Hepatic stellate cell (primary cell): ENCODE data around the gene NUDT11.
"Not testable (repeated sequence)": the region's sequence is repeated elsewhere in the genome, so short reads cannot be mapped to it uniquely, and the experiment has no call there.

Experiments
- DNase-seq: peaks from one replicate; pipeline ENCODE4 v3.0.0; 2011; ENCODE audit warnings: low spot score

NUDT11 gene

DNA sequence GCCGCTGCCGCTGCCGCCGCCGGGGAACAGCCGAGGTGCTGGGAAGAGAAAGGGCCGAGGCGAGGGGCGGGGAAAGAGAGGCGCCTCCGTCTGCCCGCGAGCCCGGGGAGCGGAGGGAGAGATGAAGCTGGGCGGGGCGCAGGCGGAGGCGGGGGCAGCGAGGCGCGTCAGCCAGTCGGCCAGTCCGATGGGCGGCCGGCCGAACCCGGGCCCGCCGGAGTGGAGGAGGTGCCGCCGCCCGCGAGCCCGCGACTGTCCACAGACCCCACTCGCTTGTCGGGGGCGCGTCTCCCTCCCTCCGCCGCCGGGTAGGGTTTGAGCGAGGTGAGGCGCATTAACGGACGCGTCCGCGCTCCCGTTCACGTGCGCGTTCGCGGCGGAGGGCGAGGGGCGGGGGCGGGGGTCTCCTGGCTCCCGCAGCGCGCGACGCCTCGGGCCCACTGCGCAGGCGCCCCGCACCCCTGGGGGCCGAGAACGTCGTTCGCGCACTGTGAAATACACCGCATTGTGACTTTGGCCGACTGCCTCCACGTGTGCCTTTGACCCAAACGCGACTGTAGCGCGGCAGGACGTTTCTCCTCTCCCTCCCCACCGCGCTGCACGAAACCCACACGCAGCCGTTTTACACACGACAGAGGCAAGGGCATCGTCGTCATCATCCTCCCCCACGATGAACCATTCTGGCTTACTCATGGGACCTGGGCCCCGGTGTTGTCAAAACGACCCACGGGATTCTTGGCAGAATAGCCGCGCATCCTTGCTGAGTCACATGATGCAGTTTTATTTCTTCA, at the start of gene NUDT11:
NUDT11 (minus strand) TSS at position 92 of the 791 bp plus-strand sequence. CDS start 148 bp downstream, outside the sequence.
- peak; percentile 50 for DNase-seq

DNA sequence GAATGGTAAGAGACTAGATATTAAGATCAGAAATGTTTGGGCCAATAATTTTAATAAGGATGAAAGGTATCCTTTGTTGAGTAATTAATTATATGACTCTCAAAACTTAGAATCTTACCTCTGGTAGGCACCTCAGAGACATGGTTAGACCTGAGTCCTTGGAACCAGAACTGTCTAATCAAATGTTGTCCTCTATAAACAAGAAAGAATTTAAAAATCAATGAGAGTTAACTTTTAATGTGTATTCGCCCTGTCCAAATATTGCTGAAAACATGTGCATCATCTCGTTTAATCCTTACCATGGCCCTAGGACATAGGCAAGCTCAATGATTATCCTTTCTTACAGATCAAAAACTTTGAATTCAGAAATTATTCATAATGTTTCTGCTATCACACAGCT, 24.0 kb upstream of the NUDT11 start:
- no peak for DNase-seq

DNA sequence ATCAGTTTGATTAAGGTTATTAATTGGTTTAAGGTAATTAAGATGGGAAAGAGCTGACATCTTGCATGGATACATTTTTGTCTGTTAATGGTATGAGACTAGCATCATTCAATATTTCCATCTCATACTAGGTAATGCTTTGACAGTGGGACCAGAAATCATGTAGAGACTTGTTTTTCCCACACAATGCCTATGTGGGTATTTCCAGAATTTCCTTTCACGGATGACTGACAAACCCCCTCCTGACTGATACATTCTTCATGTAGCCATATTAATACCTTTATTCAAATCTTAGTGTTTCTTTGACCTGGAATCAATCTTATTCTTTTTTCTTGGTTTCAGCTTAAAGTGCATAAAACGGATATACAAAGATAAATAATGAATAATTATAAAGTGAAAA, 22.7 kb upstream of the NUDT11 start:
- DNase-seq = not testable (repeated sequence)

DNA sequence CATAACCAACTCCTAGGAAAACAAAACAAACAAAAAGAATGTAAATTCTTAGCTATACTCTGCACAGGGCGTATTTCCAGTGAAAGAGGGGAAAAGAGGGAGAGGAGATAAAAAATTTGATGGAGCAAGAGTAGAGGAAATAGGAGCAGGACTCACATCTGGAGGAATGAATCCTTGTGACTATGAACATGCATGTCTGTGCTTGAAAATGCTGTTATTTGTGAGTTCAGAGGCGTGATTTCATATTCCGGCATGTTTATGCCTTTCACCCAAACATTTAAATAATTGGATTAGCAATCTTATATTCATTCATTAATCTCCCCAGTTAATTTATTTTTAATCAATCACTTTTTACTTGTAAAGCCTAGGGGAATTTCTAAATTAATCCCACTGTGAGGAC, 11.2 kb upstream of the NUDT11 start:
- no peak for DNase-seq

DNA sequence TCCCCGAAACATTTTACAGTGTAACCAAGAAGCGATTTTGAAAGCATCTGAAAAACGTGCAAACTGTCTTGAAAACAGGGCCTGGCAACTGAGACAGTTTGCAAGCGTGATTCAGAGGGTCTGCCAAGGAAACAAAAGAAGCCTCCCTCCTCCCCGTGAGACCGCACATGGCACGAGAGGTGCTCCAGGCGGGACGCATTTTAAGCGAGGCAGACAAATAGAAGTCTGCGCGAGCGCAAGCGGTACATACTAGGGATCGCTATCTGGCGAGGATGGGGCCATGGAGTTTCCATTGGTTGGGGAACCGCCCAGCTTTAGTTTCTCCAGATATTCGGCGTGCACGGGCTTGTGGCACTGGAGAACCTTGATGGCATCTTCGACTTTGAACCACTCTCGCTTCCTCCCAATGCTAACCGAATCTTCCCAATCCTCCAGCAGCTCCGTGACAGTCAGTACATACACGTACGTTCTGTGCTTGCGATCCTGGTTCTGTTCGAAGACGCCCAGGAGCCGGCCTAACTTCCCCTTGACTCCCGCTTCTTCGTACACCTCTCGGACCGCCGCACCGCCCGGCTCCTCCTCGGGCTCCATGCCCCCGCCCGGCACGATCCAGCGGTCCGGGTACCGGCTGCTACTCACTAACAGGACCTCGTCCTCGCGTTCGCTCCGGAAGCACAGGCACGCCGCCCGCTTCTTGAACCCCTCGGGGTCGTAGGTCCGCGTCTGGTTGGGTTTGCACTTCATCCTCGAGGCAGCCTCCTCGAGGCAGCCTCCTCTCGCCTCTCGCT, 497 bp downstream of the NUDT11 start:
- peak; percentile 2 for DNase-seq

DNA sequence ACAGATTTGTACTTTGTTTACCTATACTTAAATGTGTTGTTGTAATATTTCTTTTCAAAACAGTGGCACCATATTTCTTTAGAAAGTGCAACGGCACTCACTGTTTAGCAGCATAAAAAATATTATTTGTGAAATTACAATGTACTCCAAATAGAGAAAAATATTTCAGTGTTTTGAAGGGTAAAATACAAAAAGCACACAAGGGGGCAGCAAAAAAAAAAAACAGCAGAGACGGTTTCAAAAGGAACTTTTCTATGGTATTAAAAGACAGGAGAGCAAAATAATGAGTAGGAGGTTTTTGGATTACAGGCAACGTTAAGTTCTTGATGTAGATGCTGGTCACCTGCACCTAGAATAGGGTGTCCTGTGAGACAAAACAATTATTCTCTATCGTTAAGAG, 2.0 kb downstream of the NUDT11 start:
- DNase-seq = no peak

DNA sequence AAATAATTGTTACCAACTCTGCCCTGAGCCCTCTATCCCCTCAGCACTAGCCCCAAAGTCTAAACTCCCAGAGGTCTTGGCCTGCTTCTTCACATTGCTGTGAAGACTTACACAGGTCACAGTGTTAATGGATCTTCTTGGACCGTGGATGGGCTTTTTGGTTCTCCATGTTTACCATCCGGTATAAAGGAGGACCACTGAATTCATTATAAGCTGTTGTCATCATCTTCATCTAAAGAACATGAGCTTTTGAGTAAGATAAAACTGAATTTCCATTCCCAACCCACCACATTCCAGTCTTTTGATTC, 8.5 kb downstream of the NUDT11 start:
- DNase-seq = no peak

DNA sequence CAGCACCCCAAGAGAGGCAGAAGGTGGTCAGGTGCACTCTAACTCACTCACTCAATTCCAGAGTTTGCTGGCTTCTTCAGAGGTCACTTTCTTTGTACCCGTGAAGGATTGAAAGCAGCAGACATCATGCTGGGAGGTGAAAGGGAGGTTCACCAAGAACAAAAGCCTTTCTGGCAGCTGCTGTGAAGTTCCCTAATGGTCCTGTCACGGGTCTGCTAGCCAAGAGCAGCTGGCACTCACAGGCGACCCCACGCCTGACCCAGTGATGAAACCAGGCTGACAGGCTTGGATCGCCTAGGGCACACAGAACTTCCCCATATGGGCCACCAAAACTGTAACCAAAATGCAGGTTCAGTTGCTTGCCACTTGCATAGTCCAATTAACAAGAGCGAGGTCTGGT, 11.8 kb downstream of the NUDT11 start:
- DNase-seq = no peak

DNA sequence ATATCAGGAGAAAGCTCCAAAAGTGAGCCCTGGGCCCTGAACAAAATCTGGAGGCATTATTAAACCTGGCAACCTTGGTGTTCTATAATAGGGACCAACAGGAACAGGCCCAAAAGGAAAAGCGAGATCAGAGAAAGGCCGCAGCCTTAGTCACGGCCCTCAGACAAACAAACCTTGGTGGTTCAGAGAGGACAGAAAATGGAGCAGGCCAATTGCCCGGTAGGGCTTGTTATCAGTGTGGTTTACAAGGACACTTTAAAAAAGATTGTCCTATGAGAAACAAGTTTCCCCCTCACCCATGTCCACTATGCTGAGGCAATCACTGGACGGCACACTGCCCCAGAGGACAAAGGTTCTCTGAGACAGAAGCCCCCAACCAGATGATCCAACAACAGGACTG, 14.0 kb downstream of the NUDT11 start:
- not testable (repeated sequence) for DNase-seq

DNA sequence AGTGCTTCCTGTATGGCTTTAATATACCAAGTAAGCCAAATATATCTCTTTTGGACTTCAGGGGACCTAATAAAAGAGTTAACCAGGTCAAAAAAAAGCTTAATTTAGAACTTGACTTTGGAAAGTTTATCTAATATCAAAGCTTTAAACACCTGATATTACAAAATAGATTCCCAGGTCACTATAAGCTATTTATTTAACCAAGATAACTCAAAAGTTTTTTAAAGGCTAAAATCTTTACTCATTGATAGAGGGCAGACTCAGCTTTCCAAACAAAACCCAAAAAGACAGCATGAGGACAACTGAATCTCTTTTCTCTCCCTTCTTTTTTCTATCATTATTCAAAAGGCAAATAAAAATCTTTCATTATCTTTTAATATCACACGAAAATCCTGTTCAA, 19.5 kb downstream of the NUDT11 start:
- DNase-seq = no peak

DNA sequence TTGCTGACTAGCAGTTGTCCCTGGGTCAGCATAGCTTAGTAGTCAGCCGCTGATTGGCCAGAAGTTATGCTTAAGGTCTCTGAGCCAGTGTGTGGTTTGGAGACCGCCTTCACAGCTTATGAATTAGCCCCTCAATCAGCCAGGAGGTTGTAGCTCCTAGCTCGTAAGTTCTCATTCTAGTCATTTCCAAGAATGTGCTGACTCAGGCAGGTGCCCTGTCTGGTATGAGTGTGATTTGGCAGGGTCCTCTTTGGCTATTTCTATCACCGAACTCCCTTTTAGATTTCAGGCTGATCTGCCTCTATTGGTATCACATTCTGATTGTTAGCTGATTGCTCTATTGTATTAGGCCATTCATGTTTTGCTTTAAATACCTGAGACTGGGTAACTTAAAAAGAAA, 33.1 kb downstream of the NUDT11 start:
- DNase-seq = no peak

DNA sequence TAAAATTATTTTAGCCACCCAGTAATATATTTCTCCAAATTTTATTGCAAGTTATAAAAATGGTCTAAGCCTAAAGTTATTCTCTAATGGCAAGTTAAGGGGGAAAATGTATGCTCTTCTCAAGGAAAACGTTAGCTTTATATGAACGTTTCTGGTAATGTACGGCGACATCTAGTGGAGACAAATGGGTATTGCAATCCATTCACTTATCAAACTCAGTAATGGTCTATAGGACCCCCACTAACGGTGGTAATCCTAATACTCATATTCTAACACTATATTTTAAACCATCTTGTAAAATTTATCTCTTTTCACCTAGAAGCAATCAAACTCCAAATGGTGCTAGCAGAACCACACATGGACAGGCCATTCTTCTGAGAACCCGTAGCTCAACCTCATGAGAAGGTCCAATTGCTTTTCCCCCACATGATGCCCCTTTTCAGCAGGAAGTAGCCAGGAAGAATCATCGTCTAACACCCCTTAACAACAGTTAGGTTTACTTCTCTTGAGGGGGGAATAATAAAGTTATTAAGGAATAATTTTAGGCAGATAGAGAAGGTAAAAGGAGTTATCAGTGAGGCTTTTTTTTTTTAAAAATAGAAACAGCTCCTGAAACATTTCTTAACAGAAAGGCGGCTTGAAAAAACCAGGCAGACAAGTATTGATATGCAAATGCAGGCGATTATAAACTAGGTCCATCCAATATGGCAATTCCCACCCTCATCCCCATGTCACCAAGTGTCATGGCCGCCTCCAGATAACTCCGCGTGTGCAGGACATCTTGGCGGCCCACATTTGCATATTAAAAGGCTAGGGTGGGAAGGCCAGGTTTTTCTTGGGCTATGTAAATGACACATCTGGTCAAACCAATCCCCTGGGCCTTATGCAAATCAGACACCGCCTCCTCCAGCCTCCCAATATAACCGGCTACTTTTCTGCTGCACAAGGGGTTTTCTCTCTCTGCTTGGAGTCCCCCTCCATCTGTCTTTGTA, 35.0 kb downstream of the NUDT11 start:
- peak; percentile 7 for DNase-seq

DNA sequence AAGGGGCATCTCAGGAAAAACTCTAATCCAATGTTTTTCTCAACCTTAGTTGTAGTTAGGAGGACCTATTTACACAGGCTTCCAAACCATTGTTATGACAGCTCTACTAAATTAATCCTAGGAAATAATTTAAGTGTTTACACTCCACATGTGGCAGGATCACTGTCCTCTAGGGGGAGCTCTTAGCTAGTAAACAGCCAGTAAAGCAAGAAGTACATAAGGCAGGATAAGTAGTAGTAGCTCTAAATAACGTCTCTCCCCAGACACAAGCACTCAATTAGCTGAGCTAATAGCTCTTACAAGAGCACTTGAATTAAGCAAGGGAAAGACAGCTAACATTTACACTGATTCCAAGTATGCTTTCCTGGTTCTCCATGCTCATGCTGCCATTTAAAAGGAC, 37.3 kb downstream of the NUDT11 start:
- DNase-seq = no peak

DNA sequence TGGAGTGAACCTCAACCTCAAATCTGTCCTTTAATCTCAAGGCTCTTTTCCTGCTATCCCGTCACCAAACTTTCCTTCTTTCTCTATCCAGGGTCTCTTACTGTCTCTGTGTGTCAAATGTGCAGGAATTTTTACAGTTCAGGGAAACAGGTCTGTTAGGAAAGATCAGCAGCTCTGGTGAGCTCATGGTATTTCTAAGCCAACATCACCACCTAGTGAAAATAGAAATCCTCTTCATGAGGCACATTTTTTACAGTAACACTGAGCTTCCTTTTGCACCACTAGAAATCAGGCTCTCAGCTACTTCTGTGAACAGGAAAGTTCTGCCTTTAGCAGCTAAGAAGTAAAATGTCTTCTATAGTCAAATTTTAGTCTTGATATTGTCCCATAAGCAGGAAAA, 39.6 kb downstream of the NUDT11 start:
- no peak for DNase-seq

DNA sequence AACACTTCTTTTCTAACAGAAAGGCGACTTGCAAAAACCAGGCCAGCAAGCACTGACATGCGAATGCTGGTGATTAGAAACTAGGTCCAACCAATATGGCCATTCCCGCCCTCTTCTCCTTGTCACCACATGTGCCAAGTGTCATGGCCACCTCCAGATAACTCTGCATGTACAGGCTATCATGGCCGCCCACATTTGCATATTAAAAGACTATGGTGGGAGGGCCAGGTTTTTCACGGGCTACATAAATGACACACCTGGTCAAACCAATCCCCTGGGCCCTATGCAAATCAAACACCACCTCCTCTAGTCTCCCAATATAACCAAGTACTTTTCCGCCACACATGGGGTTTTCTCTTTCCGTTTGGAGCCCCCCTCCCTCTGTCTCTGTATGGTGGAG, 40.1 kb downstream of the NUDT11 start:
- DNase-seq = no peak

DNA sequence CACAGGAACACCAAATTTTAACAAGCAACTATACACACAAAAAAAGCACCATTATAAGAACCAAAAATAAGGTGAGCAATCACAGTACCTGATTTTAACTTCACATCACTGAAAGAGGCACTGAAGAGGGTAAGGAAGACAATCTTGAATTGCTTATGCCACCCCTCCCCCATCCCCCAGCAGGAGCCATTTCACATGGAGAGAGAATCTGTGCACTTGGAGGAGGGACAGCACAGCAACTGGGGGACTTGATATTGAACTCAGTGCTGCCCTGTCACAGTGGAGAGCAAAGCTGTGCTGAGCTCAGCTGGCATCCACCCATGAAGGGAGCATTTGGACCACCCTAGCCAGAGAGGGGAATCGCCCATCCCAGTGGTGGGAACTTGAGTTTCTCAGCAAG, 56.0 kb downstream of the NUDT11 start:
- no peak for DNase-seq
